Left renal pelvis (tissue), 4 donors: ENCODE measurements around the gene DNAJC18. TPM values are rescaled to one million over a fixed set of nuclear protein-coding genes. Genes with fewer than 3 reads are reported as not detected.
"Not testable (repeated sequence)": the region's sequence is repeated elsewhere in the genome, so short reads cannot be mapped to it uniquely, and the experiment has no call there.

ENCODE experiments used
- DNase-seq, 4 donors: peaks; one replicate each; pipeline ENCODE4 v3.0.0-alpha.2; 2013; ENCODE audit warnings: low read depth in 4 of 4, low spot score in 3 of 4
- polyA plus RNA-seq, 4 donors: library from polyadenylated mRNA; unstranded; fragments of 120-200 nt; gene quantifications; one replicate each; pipeline ENCODE4 v1.2.1, GENCODE V29; 2013; ENCODE audit not compliant: insufficient read length in 4 of 4

The DNAJC18 gene
- polyA plus RNA-seq, 4 donors = 24.0 to 35.0 (median 32.9) TPM

DNA sequence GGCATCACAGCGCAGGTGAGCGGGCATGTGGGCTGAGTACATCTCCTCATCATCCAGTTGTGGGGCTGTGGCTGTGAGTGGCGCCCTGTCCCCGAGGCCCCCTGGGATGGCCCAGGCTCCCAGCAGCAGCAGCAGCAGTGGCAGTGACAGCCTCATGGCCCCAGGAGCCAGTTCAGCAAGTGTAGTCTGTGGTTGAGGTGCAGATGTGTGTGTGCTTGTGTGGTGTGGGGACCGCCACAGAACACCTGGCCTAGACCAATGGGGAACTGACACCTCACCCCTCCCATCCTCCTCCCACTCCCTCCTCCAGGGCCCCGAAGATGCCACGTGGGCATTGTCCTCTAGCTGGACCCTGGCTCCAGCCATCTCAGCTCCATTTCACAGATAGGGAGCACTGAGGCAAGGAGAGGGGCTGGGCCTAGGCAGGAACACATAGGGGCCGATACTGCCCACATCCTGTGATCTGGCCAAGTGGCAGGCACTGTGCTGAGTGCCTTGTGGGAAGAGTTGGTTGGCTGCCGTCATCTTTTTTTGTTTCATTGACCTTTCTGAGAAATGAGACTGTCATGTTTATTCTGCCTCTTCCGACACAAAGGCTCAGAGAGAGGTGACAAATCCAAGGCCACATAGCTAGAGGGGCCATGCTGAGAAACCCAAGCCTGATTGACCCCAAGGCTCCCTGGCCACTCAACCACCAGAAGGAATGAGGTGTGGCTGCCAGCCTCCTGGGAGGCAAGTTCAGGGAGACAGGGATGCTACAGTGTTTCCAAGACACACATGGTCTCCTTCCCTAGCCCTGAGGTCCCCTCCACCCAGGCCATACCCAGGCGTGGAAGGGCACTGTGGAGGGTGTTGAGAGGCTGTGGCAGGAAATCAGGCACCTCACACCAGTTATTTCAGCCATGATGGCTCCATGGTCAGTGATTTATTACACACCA is 49.4 kb downstream of the DNAJC18 start, which contains the start of gene MZB1:
TSS of gene MZB1 (minus strand) at position 213 of the 938 bp plus-strand sequence. CDS start at position 156, 57 bp downstream.
- no peak for DNase-seq

DNA sequence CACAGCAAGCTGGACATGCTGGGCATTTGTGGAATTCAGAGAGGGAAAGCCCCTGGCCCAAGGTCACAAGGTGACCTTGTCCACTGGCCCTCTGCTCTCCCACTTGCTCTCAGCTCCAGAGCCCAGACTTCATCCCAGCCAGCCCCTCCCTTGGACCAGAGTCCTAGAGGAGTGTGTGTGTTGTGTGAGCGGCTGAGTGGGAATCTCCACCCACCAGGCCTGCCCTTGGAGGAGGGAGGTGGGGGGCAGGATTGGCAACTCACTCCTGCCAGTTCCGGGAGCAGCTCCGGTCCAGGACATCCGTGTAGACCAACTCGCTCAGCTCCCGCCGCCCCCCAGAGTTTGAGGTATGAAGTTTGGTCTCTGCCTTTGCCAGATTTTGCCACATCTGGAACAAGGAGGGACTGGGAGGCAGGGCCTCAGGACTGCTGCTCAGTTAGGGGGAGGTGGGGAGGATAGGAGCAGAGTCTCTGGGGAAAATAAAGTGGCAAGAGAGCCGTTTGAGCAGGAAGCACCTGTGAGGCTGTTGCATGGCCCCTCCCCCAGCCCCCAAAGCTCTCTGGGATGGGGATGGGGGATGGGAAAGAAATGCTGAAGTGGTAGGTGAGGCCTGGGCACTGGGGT is 51.0 kb downstream of the DNAJC18 start:
- no peak for DNase-seq

DNA sequence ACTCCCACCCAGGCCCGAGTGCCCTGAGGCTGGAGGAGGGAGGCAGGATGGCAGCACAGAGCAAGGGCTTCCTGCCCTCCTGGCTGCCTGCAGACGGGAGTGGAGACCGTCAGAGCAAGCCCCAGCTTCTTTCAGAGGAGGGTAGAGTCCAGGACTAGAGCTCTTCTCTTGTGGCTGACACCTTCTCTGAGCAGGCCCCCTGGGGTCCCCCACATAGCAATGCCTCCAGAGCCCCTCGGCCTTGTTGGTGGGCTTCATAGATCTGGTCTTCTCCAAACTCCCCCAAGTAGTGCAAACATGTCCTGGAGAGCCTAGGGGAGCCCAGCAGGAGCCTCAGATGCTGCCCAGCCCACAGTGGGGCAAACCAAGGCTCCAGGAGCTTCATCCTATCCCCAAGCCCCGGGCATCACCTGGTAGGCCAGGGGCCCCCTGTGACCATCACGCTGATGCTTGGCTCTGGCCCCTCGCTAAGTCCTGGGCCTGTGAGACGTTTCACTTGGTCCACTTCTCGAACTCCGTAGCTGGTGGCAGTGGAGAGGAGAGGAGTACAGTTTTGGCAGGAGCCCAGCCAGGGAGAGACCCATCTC is 51.6 kb downstream of the DNAJC18 start:
- DNase-seq = no peak

DNA sequence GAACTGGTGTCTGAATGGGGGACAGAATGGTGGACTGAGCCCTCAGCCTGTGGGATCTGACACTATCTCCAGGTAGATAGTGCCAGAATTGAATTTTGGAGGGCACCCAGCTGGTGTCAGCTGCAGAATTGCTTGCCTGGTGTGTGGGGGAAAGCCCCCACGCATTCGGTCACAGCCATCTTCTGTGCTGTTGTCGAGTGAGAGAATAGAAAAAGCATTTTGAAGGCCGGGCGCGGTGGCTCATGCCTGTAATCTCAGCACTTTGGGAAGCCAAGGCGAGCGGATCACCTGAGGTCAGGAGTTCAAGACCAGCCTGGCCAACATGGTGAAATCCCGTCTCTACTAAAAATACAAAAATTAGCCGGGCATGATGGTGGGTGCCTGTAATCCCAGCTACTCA is 52.4 kb downstream of the DNAJC18 start:
- DNase-seq = not testable (repeated sequence)

DNA sequence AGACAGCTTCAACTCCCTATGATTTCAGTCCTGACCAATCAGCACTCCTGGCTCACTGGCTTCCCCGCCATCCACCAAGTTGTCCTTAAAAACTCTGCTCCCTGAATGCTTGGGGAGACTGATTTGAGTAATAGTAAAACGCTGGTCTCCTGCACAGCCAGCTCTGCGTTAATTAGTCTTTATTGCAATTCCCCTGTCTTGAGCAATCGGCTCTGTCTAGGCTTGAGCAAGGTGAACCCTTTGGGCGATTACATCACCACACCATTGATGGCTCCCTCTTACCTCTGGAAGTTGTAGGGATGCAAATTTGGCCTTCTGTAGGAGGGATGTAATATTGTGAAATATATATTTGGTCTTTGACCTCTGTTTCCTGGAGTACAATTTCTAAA is 53.3 kb downstream of the DNAJC18 start:
- DNase-seq = no peak

DNA sequence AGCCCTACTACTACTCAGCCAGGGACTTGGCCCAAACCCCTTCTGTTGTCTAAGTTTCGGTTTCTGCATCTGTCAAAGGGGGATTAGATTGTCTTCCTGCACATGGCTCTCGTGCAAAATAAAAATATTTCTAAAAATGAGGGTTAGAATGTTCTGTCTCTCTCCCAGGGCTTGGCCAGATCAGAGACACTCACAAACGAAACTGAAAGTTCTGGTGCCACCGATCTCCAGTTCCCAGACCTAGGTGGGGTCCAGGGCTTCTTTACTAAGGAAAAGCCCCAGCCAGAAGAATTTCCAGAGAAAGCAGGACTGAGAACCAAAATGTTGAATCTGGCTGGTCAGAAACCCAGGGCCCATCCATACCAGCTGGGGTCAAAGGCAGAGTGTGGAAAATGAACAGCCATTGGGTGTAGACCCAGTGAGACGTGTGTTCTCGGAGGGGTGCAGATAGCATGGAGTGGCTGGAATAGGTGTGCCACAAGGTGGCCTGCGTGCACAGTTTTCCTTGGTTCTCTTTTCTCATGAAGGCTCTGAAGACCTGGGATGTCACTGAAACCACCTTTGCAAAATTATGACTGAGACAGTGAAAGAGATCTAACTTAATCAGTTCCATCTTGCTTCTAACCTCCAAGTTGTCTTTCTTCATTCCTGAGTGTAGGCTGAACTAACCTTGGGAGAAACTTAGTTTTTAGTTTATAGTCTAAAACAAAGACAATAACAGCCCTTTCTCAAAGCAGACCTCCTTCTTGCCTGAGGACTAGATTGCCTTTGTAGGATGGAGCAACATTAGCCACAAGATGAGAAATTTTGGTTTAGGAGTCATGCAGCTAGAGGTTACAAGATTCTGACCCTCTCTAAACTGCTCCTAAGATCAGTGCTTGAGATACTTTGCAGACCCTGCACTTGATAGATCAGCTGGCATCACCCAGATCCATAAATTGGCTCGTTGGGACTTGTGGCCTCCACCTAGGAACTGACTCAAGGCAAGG is 54.0 kb downstream of the DNAJC18 start:
- no peak for DNase-seq

DNA sequence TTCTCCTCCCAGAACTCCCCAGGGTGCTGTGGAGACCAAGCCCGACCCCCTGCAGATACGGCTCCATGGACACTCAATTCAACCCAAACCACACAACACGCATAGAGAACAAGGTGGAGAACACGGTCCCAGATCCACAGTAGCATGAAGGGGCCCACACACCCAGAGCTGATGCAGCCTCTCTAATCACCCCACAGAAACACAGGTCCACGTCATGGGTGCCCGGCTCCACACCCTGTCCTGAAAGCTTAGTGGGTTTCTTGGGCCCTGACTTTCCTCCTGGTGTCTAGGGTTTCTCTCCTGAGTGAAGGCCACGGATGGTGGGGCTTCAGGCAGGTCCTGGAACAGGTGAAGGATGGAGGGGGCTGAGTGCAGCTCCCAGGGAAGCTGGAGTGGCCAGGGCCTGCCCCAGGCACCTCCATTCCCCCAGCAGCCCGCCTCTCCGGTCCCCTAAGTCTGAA is 54.7 kb downstream of the DNAJC18 start:
- no peak for DNase-seq

DNA sequence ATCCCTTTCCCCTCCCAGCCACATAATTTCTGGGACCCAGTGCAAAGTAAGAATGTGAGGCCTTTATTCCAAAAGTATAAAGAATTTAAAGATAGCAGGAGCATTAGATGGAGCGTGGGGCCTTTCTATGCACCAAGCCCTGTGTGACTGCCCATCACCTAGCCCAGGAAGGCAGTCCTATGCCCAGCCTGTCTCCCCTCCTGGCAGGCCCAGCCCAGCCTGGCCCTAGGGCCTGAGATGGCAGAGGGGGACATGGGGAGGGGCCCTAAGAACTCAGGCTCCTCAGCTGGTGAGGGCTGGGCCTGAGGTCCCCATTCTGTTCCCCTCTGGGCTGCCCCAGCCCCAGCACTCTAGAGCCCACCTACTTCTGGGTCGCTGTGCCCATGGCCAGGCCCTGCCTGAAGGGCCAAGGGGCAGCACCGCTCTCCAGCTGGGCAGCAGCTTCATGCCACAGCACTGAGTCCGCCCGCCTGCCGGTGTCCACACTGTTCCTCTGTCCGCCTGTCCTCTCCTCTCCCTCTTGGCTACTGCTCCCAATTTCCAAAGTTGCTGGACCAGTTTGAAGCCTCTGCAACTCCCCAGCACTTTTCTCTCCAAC is 55.2 kb downstream of the DNAJC18 start:
- no peak for DNase-seq

DNA sequence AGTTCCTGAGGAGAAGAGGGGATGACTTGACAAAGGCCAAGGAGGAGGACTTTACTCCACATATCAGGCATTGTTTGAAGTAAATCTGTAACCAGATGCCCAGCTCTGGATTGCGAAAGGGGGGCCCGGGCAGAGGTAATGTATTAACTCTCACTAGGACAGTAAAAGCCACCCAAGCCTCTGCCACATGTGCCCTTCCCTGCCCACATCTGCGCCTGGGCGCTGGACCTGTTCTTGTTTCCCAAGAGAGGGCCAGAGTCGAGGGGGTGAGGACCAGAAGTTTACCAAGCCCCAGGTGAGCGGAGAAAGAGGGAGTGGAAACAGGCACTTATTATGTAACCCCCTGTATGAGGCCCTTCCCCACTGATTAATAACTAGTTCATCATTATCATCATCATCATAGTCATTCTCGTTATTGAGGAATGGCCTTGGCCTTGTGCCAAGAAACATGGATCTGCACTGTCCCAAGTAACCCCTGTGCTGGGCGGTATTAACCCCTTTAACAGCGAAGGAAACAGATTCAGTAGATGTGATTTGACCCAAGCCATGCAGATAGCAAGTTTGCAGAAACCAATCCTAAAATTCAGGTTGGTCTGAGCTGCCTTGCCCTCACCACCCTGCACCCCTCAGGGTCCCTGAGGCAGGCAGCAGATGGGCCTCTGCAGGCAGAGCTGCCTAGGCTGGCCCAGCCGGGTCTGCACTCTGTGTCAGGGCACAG is 55.9 kb downstream of the DNAJC18 start, which contains the start of gene SLC23A1:
TSS of gene SLC23A1 (minus strand) at position 23 of the 718 bp plus-strand sequence. CDS start 44 bp downstream, outside the sequence.
- no peak for DNase-seq

DNA sequence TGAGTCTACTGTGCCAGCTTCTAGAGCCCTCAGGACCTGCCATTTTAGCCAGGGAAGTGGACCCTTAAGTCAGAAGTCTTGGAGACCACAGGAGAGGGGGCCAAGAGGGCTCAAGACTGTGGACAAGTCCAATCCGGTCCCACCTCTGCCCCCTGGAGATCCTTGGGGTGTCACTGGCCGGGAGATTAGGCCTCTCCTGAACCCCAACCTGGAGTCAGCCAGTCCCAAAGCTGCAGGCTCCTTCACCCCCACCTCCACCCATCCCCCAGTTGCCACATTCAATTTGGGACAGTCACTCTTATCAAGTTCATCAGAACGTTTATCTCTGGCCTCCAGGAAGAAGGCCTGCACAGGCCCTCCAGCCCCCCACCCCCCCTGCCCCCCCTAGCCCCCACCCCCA is 56.5 kb downstream of the DNAJC18 start:
- DNase-seq = no peak

DNA sequence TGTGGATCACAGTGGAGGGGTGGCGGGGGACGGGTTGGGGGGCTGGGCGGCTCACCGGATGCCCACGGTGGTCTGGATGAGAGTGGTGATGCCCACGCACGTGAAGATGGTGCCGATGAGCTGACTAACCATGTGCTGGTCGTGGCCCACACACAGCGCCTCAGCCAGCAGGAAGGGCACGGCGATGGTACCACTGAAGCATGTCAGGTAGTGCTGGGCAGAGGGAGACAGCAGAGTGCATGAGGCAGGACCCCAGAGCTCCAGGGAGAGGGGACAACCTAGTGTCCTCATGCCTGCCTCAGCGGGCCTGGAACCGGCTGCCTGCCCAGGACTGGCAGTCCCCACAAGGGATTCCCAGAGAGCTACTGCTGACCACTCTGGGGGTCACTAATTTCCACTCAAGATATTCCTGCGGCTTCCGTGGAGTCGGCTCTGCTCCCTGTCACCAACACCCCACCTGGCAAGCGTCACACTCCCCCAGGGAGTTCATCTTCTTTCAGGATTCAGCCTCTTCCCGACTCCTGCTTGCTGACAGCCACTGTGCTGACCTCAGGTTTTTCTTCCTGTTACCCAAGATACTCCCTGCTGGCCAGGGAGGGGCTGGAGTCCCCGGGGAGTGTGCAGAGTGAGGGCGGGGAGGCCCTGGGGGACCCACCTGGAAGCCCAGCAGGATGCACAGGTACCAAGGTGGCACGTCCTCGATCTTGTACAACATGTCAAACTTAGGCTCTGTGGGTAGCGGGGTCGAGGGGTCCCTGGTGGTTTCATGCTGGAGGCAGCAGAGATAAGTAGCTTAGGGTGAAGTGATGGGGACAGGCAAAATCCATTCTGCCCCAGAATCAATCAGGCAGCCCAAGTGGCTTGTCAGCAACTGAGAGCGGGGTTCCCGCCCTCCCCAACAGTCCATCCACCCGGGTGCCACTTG is 57.2 kb downstream of the DNAJC18 start:
- no peak for DNase-seq

DNA sequence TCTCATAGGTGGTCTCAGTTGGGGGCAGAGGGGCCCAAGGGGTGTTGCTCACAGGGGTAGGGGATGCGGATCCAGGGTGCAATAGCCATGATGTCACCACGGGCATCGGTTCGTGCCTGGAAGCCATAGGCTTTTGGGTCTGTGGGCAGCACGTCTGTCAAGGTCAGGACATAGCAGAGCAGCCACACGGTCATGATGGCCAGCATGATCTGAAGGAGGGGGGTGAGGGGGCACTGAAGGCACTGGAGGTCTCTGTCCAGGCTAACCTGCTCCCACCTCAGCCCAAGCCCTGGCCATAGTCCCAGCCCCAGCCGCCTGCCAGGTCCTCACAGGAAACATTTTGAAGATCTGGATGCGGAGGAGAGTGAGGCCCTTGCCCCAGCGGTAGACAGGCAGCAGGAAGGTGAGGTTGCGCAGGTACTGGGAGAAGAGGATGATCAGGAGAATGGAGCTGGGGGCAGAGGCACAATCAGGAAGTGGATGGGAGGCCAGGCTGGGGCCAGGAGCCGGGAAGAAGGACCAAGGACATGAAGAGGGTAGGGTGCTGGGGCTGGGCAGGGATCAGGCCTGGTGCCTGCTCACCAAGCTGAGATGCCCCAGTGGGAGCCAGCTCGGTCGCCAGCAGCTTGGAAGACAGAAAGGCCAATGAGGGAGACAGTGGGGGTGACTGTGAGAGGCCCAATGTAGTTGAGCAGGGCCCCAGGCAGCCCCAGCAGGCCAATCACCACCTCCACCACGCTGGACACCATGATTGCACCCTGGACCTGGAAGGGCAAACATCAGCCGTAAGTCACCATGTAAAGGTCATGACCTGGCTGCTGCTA is 59.5 kb downstream of the DNAJC18 start:
- no peak for DNase-seq

DNA sequence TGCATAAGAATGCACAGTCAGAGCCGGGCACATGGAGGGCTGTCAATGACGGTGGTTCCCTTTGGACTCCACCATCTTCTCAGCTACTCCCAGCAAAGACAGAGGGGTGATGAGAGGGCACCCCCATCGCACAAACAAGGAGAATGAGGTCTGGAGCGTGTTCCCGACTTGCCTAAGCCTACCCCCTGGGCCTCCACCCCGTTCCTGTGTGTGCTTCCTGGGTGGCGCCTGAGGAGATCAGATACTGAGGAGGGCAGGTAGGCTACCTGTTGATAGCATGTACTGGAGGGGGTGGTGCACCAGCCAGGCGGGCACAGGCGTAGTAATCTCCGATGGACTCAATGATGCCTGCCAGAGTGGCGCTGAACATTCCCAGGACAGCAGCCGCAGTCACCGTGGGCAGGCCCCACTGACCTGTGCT is 60.4 kb downstream of the DNAJC18 start:
- no peak for DNase-seq

DNA sequence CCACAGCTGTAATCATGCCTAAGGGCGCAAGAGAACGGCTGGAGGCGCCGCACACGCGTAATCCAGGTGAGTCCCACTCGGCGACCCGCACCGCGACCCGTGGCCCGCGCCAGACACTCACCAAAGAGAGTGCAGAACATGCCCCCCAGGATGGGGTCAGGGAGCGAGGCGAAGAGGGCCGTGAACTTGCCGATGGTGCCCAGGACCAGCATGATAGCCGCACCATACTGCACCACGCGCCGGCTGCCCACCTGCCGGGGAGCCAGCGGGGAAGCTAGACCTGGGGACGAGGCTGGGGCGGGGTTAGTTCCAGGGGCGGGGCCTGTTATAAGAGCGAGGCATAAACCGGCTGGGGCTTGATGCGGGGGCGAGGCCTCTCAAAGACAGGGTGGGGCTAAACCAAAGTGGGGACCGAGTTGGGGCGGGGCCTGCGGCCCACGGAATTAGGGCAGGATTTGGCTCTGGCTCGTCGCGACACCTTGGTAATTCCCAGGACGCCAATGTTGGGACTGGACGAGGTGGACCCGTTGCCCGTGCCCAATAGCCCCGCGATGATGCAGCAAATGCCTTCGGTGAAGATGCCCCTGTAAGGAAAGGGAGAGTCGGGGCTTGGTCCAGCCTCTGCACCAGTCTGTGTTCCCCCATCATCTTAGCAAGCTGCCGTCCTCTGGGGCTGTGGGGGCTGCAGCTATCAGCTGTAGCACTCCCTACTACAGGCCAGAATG is 61.1 kb downstream of the DNAJC18 start:
- no peak for DNase-seq

DNA sequence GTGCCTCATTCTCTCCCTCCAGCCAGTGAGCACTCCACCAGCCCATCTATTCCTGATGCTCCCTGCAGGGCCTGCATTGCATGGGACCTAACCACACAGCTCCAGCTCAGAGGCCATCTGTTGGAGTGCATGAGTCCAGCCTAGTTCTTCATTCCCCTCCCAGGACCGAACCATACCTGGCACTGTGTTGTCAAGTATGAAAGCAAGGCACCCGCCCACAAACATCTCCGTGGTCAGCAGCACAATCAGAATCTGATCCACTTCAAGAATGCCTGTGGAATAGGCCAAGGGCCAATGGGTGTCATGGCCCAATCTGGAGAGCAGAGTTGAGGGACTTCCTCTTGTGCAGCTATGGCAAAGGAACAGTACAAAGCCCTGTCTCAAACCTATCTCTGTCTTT is 62.1 kb downstream of the DNAJC18 start:
- DNase-seq = no peak

DNA sequence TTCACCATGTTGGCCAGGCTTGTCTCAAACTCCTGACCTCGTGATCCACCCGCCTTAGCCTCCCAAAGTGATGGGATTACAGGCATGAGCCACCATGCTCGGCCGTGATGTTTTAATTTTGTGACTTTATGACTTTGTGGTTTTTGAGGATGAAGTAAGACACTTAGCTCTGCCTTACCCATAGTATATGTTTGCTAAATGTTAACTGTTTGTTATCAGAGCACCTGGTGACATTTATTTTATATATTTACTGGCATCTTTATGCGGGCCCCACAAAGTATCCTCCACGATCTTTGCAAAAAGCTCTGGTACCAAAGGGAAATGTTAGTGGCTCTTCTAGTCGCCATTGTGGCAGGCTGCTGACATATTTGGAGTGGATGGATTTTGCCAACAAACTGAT is 63.0 kb downstream of the DNAJC18 start:
- DNase-seq = no peak
